Keratinocyte (primary cell): Measurements from ENCODE around the gene COQ9. TPM values are rescaled to one million over a fixed set of nuclear protein-coding genes. Genes with fewer than 3 reads are reported as not detected.

ENCODE experiments used
- DNase-seq: peaks from one replicate; pipeline ENCODE4 v3.0.0-alpha.2; 2011; ENCODE audit warnings: low read depth, missing footprints, low spot score
- FAIRE-seq: peaks from 2 replicates; lab custom pipeline; 2011; peaks lifted over from hg19 to GRCh38; lab: Jason Lieb, UNC
- H2AFZ ChIP-seq: 2 replicates; pipeline ENCODE4 v1.6.0; 2012; ENCODE audit warnings: low read length, control low read depth, inconsistent platforms; ENCODE audit not compliant: control insufficient read depth
- H3K27ac ChIP-seq: 2 replicates; pipeline ENCODE4 v1.5.1; 2011; ENCODE audit warnings: low read length; ENCODE audit not compliant: control insufficient read depth, insufficient read depth
- H3K27me3 ChIP-seq: 3 replicates; pipeline ENCODE4 v1.6.0; 2011; ENCODE audit warnings: low read length; ENCODE audit not compliant: control insufficient read depth, insufficient read depth; ENCODE audit errors: extremely low read depth
- H3K36me3 ChIP-seq, 2 experiments: 2 replicates in 1 of 2; 3 replicates in 1 of 2; pipeline ENCODE4 v1.5.1; 2011; ENCODE audit warnings: low read length in 2 of 2, mild to moderate bottlenecking in 1 of 2; ENCODE audit not compliant: control insufficient read depth in 2 of 2, insufficient read depth in 2 of 2; ENCODE audit errors: extremely low read depth in 1 of 2
- H3K4me1 ChIP-seq: 3 replicates; pipeline ENCODE4 v1.5.1; 2011; ENCODE audit warnings: low read length; ENCODE audit not compliant: control insufficient read depth, insufficient read depth; ENCODE audit errors: extremely low read depth
- H3K4me2 ChIP-seq: 3 replicates; pipeline ENCODE4 v1.6.0; 2011; ENCODE audit warnings: low read depth, low read length; ENCODE audit not compliant: control insufficient read depth, insufficient read depth; ENCODE audit errors: extremely low read depth
- H3K4me3 ChIP-seq, 3 experiments: fragments of 200-600 bp in 1 of 3; sonication (generic) in 1 of 3; 2 replicates in 2 of 3; 3 replicates in 1 of 3; pipeline ENCODE4 v1.5.1; 2011 to 2016; ENCODE audit warnings: low read length in 3 of 3, mild to moderate bottlenecking in 3 of 3, control low read depth in 2 of 3, inconsistent platforms in 1 of 3, low read depth in 1 of 3, mixed read lengths in 1 of 3, mixed run types in 1 of 3, moderate library complexity in 1 of 3; ENCODE audit not compliant: control insufficient read depth in 2 of 3, insufficient read depth in 2 of 3; ENCODE audit errors: extremely low read depth in 1 of 3
- H3K79me2 ChIP-seq: 2 replicates; pipeline ENCODE4 v1.6.0; 2012; ENCODE audit warnings: low read length; ENCODE audit not compliant: control insufficient read depth, insufficient read depth
- H3K9ac ChIP-seq: 3 replicates; pipeline ENCODE4 v1.6.0; 2011; ENCODE audit warnings: low read length; ENCODE audit not compliant: control insufficient read depth, insufficient read depth; ENCODE audit errors: extremely low read depth
- H3K9me1 ChIP-seq: 3 replicates; pipeline ENCODE4 v1.6.0; 2011; ENCODE audit warnings: low read length; ENCODE audit not compliant: control insufficient read depth, insufficient read depth; ENCODE audit errors: extremely low read depth
- H3K9me3 ChIP-seq: 2 replicates; pipeline ENCODE4 v1.5.1; 2012; ENCODE audit warnings: low read depth, low read length; ENCODE audit not compliant: control insufficient read depth
- H4K20me1 ChIP-seq: 3 replicates; pipeline ENCODE4 v1.6.0; 2011; ENCODE audit warnings: low read length; ENCODE audit not compliant: control insufficient read depth, insufficient read depth; ENCODE audit errors: extremely low read depth
- CTCF ChIP-seq, 3 experiments: IDR thresholded peaks in 1 of 3; conservative IDR thresholded peaks in 1 of 3; optimal IDR thresholded peaks in 1 of 3; 2 replicates in 2 of 3; 3 replicates in 1 of 3; pipeline versions ENCODE3 to v1.5.1; 2011; ENCODE audit warnings: low read length in 3 of 3, mild to moderate bottlenecking in 3 of 3, moderate library complexity in 2 of 3, control low read depth in 1 of 3, inconsistent platforms in 1 of 3; ENCODE audit not compliant: insufficient read depth in 2 of 3; ENCODE audit errors: extremely low read depth in 1 of 3
- EZH2 ChIP-seq: IDR thresholded peaks from one replicate; pipeline ENCODE4 v1.6.1; 2012; ENCODE audit warnings: inconsistent platforms, mild to moderate bottlenecking, low read length, moderate library complexity
- dilution Hi-C: fragments of 300-500 bp; cut with MboI; formaldehyde crosslinking; loops from one replicate; pipeline ENCODE4 v1.7.0; 2020; ENCODE audit warnings: low sequenced_read_pairs; ENCODE audit not compliant: extremely low pct_ligation_motif_present
- polyA plus RNA-seq, 5 experiments: library from polyadenylated mRNA; depleted of rRNA in 3 of 5; stranded (reverse) in 3 of 5; stranded (forward) in 1 of 5; unstranded in 1 of 5; fragments of >200 nt; gene quantifications; 1 replicate in 1 of 5; 2 replicates in 3 of 5; 3 replicates in 1 of 5; pipeline versions ENCODE4 v1.2.1 to v1.2.3, GENCODE V29; 2011 to 2012; ENCODE audit warnings: missing spikeins in 2 of 5, low read depth in 1 of 5, low replicate concordance in 1 of 5

The COQ9 gene
- polyA plus RNA-seq, 1 donor (not counting 4 experiments of a cell fraction or from before 2014, with no cell fraction given), result 62.8 TPM

- Histone ChIP-seq H3K4me3 (no peak overlapping the region), H3K79me2 (no peaks in the 10 kb centered on the region), H3K9me3 (no peaks in the 10 kb centered on the region), H3K27me3 (no peaks in the 10 kb centered on the region), H2AFZ (no peak overlapping the region), H3K36me3 (peaks cover 3 to 4% of the 10 kb centered on the region in 2 experiments), H4K20me1 (no peaks in the 10 kb centered on the region), H3K4me2 (peak overlapping the region; percentile 45), H3K9me1 (no peaks in the 10 kb centered on the region), H3K4me1 (peaks cover 21% of the 10 kb centered on the region), H3K9ac (no peak overlapping the region), H3K27ac (no peak overlapping the region)
- no peak for FAIRE-seq
- TF ChIP-seq EZH2 (no peak), CTCF (optimal IDR thresholded peaks at IDR 0.05 in 1 of 3, IDR thresholded peaks at IDR 0.05 in 1 of 3, conservative IDR thresholded peaks at IDR 0.05 in 1 of 3; ENCODE audit: extremely low read depth in 1 of 3, insufficient read depth in 2 of 3, low read length in 3 of 3) (no peak)
- DNase-seq, result no peak
- dilution Hi-C loops, result no loop called here
Measured at GRCh38 chr16:57483725-57484514, 36.6 kb downstream of the COQ9 start.

GRCh38 chr16:57484515-57485005 lies 37.3 kb downstream of the COQ9 start:
- no peaks in the 10 kb centered on the region for H4K20me1 ChIP-seq
- H3K36me3 ChIP-seq, result peaks cover 0 to 2% of the 10 kb centered on the region in 2 experiments
- dilution Hi-C loops, result no loop called here
- DNase-seq (no peak), FAIRE-seq (no peak)
- no peak overlapping the region for H3K4me3 ChIP-seq
- no peak overlapping the region for H2AFZ ChIP-seq
- H3K9me1 ChIP-seq, result no peaks in the 10 kb centered on the region
- H3K9me3 ChIP-seq, result no peaks in the 10 kb centered on the region
- TF ChIP-seq EZH2 (no peak), CTCF (optimal IDR thresholded peaks at IDR 0.05 in 1 of 3, IDR thresholded peaks at IDR 0.05 in 1 of 3, conservative IDR thresholded peaks at IDR 0.05 in 1 of 3; ENCODE audit: extremely low read depth in 1 of 3, insufficient read depth in 2 of 3, low read length in 3 of 3) (no peak)
- H3K9ac ChIP-seq, result no peak overlapping the region
- no peak overlapping the region for H3K27ac ChIP-seq
- no peaks in the 10 kb centered on the region for H3K79me2 ChIP-seq
- H3K4me2 ChIP-seq, result peak overlapping the region; percentile 45
- peaks cover 21% of the 10 kb centered on the region for H3K4me1 ChIP-seq
- H3K27me3 ChIP-seq, result no peaks in the 10 kb centered on the region
